ENCODE results near the gene BNC1.

BNC1 gene

GRCh38 chr15:83282776-83283137 is 1.7 kb downstream of the BNC1 start:
- no peak for TF ChIP-seq CTCF (IDR thresholded peaks at IDR 0.05; ENCODE audit: borderline replicate concordance, control extremely low read depth, extremely low read depth, insufficient read depth, missing control alignments)
- no peak for DNase-seq (ENCODE audit: low spot score)
- in situ Hi-C loops (cut with MboI; ENCODE audit: low sequenced_read_pairs, unreplicated experiment) = no loop called here

- DNase-seq (ENCODE audit: low spot score) = no peak
- in situ Hi-C loops (cut with MboI; ENCODE audit: low sequenced_read_pairs, unreplicated experiment) = no loop called here
- no peak for TF ChIP-seq CTCF (IDR thresholded peaks at IDR 0.05; ENCODE audit: borderline replicate concordance, control extremely low read depth, extremely low read depth, insufficient read depth, missing control alignments)
Measured at GRCh38 chr15:83282141-83282540, 2.3 kb downstream of the BNC1 start.

- DNase-seq (ENCODE audit: low spot score) = no peak
- TF ChIP-seq CTCF (IDR thresholded peaks at IDR 0.05; ENCODE audit: borderline replicate concordance, control extremely low read depth, extremely low read depth, insufficient read depth, missing control alignments) = no peak
- in situ Hi-C loops (cut with MboI; ENCODE audit: low sequenced_read_pairs, unreplicated experiment) = no loop called here
Measured at GRCh38 chr15:83278191-83278590, 6.3 kb downstream of the BNC1 start.

GRCh38 chr15:83276661-83277060 is 7.8 kb downstream of the BNC1 start:
- no peak for TF ChIP-seq CTCF (IDR thresholded peaks at IDR 0.05; ENCODE audit: borderline replicate concordance, control extremely low read depth, extremely low read depth, insufficient read depth, missing control alignments)
- in situ Hi-C loops (cut with MboI; ENCODE audit: low sequenced_read_pairs, unreplicated experiment) = no loop called here
- DNase-seq (ENCODE audit: low spot score) = no peak

GRCh38 chr15:83275412-83275811 is 9.1 kb downstream of the BNC1 start:
- DNase-seq (ENCODE audit: low spot score) = no peak
- no peak for TF ChIP-seq CTCF (IDR thresholded peaks at IDR 0.05; ENCODE audit: borderline replicate concordance, control extremely low read depth, extremely low read depth, insufficient read depth, missing control alignments)
- in situ Hi-C loops (cut with MboI; ENCODE audit: low sequenced_read_pairs, unreplicated experiment) = no loop called here

GRCh38 chr15:83270176-83270575 is 14.3 kb downstream of the BNC1 start:
- no peak for TF ChIP-seq CTCF (IDR thresholded peaks at IDR 0.05; ENCODE audit: borderline replicate concordance, control extremely low read depth, extremely low read depth, insufficient read depth, missing control alignments)

GRCh38 chr15:83268147-83268546 is 16.3 kb downstream of the BNC1 start:
- DNase-seq (ENCODE audit: low spot score) = no peak
- TF ChIP-seq CTCF (IDR thresholded peaks at IDR 0.05; ENCODE audit: borderline replicate concordance, control extremely low read depth, extremely low read depth, insufficient read depth, missing control alignments) = no peak
- in situ Hi-C loops (cut with MboI; ENCODE audit: low sequenced_read_pairs, unreplicated experiment) = loop anchor here (25.0 kb wide), 1 partner anchor 294 kb away; no protein-coding TSS in a partner anchor

More at GRCh38 chr15:83270176-83270575, 14.3 kb downstream of the BNC1 start:
- in situ Hi-C loops (cut with MboI; ENCODE audit: low sequenced_read_pairs, unreplicated experiment) = loop anchor here (25.0 kb wide), 1 partner anchor 292 kb away; no protein-coding TSS in a partner anchor
- DNase-seq (ENCODE audit: low spot score) = no peak
